Breast epithelium (tissue), 4 donors: Measurements from ENCODE around the gene ASS1. TPM values are rescaled to one million over a fixed set of nuclear protein-coding genes. Genes with fewer than 3 reads are reported as not detected.
A peak's percentile ranks its signal among the peaks of the same experiment; 100 is the strongest.

Source experiments
- DNase-seq, 2 donors: peaks; one replicate each; pipeline ENCODE4 v3.0.0-alpha.2; 2019; ENCODE audit warnings: low spot score in 2 of 2
- H3K27ac ChIP-seq, 2 donors: fragments of 200-600 bp; sonication (generic) in 1 of 2; one replicate each; pipeline ENCODE4 v1.5.1; 2016 to 2019; ENCODE audit warnings: mild to moderate bottlenecking in 1 of 2
- H3K27me3 ChIP-seq, 2 donors: fragments of 200-600 bp; sonication (generic) in 1 of 2; one replicate each; pipeline versions ENCODE4 v1.5.1 to v1.6.0; 2017 to 2019; ENCODE audit warnings: control low read depth in 1 of 2, mild to moderate bottlenecking in 1 of 2
- H3K36me3 ChIP-seq: fragments of 200-600 bp; one replicate; pipeline ENCODE4 v1.5.1; 2019
- H3K4me1 ChIP-seq, 2 donors: fragments of 200-600 bp; sonication (generic); one replicate each; pipeline ENCODE4 v1.5.1; 2016 to 2019; ENCODE audit warnings: control low read depth in 1 of 2
- H3K4me3 ChIP-seq, 3 donors: fragments of 200-600 bp; sonication (generic); 1 replicate in 2 of 3; 2 replicates in 1 of 3; pipeline ENCODE4 v1.5.1; 2016 to 2019; ENCODE audit warnings: mild to moderate bottlenecking in 3 of 3, moderate library complexity in 2 of 3
- H3K9me3 ChIP-seq, 2 donors: fragments of 200-600 bp; sonication (generic) in 1 of 2; one replicate each; pipeline ENCODE4 v1.5.1; 2016 to 2019; ENCODE audit warnings: control low read depth in 1 of 2
- CTCF ChIP-seq, 3 donors: fragments of 450-650 bp; IDR thresholded peaks; one replicate each; pipeline ENCODE4 v1.5.1; 2016 to 2017; ENCODE audit warnings: antibody characterized with exemption in 3 of 3, mild to moderate bottlenecking in 3 of 3, moderate library complexity in 3 of 3
- POLR2A ChIP-seq: fragments of 450-650 bp; IDR thresholded peaks from one replicate; pipeline ENCODE4 v1.6.1; 2016; ENCODE audit warnings: antibody characterized with exemption, mild to moderate bottlenecking, moderate library complexity
- POLR2AphosphoS5 ChIP-seq, 3 donors: sonication (generic); formaldehyde crosslinking; IDR thresholded peaks; one replicate each; pipeline ENCODE4 v1.6.1; 2017; ENCODE audit warnings: antibody characterized with exemption in 3 of 3
- intact Hi-C: fragments of 100-400 bp; cut with DNase I; formaldehyde crosslinking; loops from one replicate; pipeline ENCODE4 v1.15.1; 2023; ENCODE audit warnings: low total_unique reads
- total RNA-seq, 3 donors: library from RNA; depleted of rRNA; stranded (reverse); fragments of >200 nt; gene quantifications; one replicate each; pipeline ENCODE4 v1.1.0, GENCODE V29; 2016

The ASS1 gene
- total RNA-seq, 3 donors from 2014 or later = 167 to 514 (median 190) TPM

- Histone ChIP-seq H3K4me3 (no peak overlapping the region), H3K27ac (no peak overlapping the region), H3K4me1 (no peaks in the 10 kb centered on the region), H3K27me3 (peaks cover 5 to 23% of the 10 kb centered on the region in 2 donors), H3K9me3 (no peaks in the 10 kb centered on the region), H3K36me3 (no peaks in the 10 kb centered on the region)
- TF ChIP-seq CTCF (IDR thresholded peaks at IDR 0.05) (no peak), POLR2A (no peak), POLR2AphosphoS5 (IDR thresholded peaks at IDR 0.05) (no peak)
- no peak for DNase-seq
- intact Hi-C loops = no loop called here
These were observed 86.9 kb downstream of the ASS1 start for GRCh38 chr9:130531670-130532069.

DNA sequence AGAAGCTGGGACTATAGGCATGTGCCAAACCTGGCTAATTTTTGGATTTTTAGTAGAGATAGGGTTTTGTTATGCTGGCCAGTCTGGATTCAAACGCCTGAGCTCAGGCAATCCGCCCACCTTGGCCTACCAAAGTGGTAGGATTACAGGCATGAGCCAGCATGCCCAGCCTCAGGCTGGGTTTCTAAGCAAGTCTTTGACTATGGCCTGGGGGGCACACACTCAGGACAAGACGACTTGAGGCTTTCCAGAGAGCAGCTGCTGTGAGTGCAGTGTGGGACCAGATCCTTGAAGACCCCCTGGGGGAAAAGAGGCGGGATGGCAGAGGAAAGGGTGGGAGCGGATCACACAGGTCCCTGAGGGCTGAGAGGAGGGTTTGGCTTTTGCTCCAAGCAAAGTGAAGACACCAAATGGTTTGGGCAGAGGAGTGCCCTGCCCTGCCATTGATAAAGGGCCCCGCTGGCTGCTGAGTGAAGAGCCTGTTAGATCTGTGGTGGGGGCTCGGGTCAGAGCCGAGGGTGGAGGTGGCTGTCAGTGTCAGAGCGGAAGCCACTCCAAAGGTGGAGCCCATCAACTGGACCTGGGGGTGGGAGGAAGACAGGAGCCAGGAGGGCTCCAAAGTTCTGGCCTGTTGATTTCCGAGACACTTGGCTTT, 87.8 kb downstream of the ASS1 start:
- intact Hi-C loops = no loop called here
- Histone ChIP-seq H3K4me1 (no peaks in the 10 kb centered on the region), H3K9me3 (no peaks in the 10 kb centered on the region), H3K27me3 (peaks cover 5 to 29% of the 10 kb centered on the region in 2 donors), H3K27ac (no peak overlapping the region), H3K36me3 (no peaks in the 10 kb centered on the region), H3K4me3 (no peak overlapping the region)
- TF ChIP-seq POLR2AphosphoS5 (IDR thresholded peaks at IDR 0.05) = no peak
- no peak for TF ChIP-seq POLR2A
- no peak for TF ChIP-seq CTCF (IDR thresholded peaks at IDR 0.05)
- no peak for DNase-seq

DNA sequence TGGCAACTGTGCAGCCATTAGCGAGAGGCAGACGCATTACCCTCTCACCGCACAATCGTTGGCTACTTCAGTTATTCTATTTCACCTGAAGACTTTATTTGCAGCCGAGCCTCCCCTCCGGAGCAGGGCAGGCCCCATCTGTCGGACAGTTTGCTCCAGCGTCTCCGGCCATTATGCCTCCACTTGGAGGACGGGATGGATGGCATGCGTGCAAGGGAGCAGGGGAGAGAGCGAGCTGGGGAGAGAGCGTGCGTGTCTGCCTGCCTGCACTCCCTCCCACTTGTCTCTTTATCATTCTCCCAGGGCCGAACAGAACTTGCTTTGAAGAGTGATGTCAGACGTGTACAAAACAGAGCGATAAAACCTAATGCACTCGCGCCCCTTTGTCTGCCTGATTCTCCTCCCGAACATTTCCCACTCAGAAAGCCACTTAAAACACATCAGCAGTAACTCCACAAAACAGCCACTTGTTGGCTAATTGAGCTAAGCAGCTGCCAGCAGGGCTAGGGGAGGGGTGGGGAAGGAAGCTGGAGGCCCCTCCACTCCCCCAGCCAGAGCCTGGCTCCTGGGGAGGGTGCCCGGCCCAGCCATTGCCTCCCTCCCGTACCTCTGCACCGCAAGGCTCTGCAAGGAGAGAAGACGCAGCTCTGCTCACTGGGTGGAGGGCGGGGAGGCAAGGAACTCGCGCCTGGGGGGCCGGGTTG, 91.2 kb downstream of the ASS1 start:
- peaks cover 5 to 45% of the 10 kb centered on the region in 2 donors for H3K27me3 ChIP-seq
- no peaks in the 10 kb centered on the region for H3K36me3 ChIP-seq
- no peak for TF ChIP-seq POLR2AphosphoS5 (IDR thresholded peaks at IDR 0.05)
- no peak for TF ChIP-seq POLR2A
- TF ChIP-seq CTCF (IDR thresholded peaks at IDR 0.05) = no peak
- peak overlapping the region in 2 of 3 donors; percentile 32 to 45 for H3K4me3 ChIP-seq
- no peaks in the 10 kb centered on the region for H3K9me3 ChIP-seq
- no peak for DNase-seq
- intact Hi-C loops = no loop called here
- no peaks in the 10 kb centered on the region for H3K4me1 ChIP-seq
- H3K27ac ChIP-seq = no peak overlapping the region

DNA sequence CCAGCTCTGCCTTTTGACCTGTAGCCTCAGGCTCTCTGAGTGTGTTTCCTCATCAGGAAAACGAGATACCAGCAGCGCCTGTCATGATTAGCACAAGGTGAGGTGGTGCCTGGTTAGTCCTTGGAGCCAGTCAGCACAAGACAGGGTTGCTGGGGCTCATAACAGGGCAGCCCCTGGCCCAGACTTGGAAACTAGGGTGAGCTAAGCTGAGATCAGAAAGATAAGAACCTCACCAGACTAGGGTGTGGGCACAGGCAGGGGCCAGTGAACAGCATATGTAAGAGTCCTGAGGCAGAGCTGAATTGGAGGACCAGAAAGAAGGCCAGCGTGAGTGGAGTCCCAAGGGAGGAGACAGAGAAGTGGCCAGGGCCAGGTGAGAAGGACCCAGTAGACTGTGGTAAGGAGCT, 91.9 kb downstream of the ASS1 start:
- no peaks in the 10 kb centered on the region for H3K4me1 ChIP-seq
- no peaks in the 10 kb centered on the region for H3K9me3 ChIP-seq
- H3K27me3 ChIP-seq = peaks cover 5 to 47% of the 10 kb centered on the region in 2 donors
- H3K4me3 ChIP-seq = no peak overlapping the region
- TF ChIP-seq POLR2A = no peak
- TF ChIP-seq POLR2AphosphoS5 (IDR thresholded peaks at IDR 0.05) = no peak
- no peak for TF ChIP-seq CTCF (IDR thresholded peaks at IDR 0.05)
- intact Hi-C loops = no loop called here
- no peak for DNase-seq
- no peak overlapping the region for H3K27ac ChIP-seq
- no peaks in the 10 kb centered on the region for H3K36me3 ChIP-seq

GRCh38 chr9:130537346-130538050, 92.7 kb downstream of the ASS1 start:
- Histone ChIP-seq H3K36me3 (no peaks in the 10 kb centered on the region), H3K27me3 (peaks cover 5 to 55% of the 10 kb centered on the region in 2 donors), H3K27ac (no peak overlapping the region), H3K4me3 (no peak overlapping the region), H3K4me1 (no peaks in the 10 kb centered on the region), H3K9me3 (no peaks in the 10 kb centered on the region)
- intact Hi-C loops = loop anchor here (1.0 kb wide), 1 partner anchor 20 kb away; no protein-coding TSS in a partner anchor
- TF ChIP-seq POLR2AphosphoS5 (IDR thresholded peaks at IDR 0.05) (no peak), CTCF (IDR thresholded peaks at IDR 0.05) (no peak), POLR2A (no peak)
- no peak for DNase-seq
